ENCODE results near the gene SIRT3. TPM values are rescaled to one million over a fixed set of nuclear protein-coding genes. Genes with fewer than 3 reads are reported as not detected.
"Not testable (repeated sequence)": the region's sequence is repeated elsewhere in the genome, so short reads cannot be mapped to it uniquely, and the experiment has no call there.

The SIRT3 gene
- total and polyA plus RNA-seq, 4 donors: 9.9 to 17.1 (median 14.6) TPM

DNA sequence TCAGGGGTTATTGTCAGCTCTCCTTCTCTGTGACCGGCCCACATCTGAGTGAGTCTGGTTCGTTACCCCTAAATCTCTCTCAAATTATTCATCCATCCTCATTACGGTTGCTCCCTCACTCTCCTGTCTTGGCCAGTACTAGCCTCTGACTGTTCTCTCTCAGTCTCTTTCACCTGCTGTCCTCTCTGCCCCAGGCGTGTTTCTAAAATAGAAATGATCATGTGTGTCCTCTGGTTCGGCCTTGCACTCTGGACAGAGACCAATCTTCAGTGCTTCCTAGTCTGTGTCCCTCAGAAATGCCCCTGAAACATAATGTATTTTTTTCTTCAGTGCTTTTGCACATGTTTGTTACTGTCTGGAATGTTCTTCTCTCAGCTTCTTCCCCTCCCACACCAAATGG is 5.5 kb upstream of the SIRT3 start:
- WGBS: 94% methylated on average over 5 of the region's 5 CpGs
- no peaks in the 10 kb centered on the region for H3K27me3 ChIP-seq (ENCODE audit: control insufficient read depth in 4 of 4, insufficient read depth in 4 of 4, low read length in 3 of 4)

DNA sequence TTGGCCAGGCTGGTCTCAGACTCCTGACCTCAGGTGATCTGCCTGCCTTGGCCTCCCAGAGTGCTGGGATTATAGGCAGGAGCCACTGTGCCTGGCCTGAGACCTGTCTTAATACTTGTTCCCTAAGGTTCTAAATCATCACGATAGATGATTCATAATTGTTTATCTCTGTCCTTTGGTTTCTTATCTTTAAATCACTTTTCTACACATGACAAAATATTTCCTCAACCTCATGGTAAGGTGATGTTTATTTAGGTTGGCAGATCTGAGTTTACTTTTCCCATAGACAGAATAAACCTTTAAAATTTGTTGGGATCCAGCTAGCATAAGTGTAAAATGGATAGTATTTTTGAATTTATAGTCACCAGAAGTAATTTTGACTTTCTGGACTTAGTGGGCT is 4.2 kb upstream of the SIRT3 start:
- H3K27me3 ChIP-seq (ENCODE audit: control insufficient read depth in 4 of 4, insufficient read depth in 4 of 4, low read length in 3 of 4): no peaks in the 10 kb centered on the region
- no peaks in the 10 kb centered on the region for H3K9me3 ChIP-seq (ENCODE audit: control insufficient read depth in 4 of 4, low read length in 3 of 4)
- no peak overlapping the region for H3K9ac ChIP-seq (ENCODE audit: low read depth in 1 of 2, low read length in 2 of 2)
- no peak overlapping the region for H3K27ac ChIP-seq (ENCODE audit: low read depth in 1 of 2, low read length in 2 of 2)
- WGBS: 21% methylated on average over 1 of the region's 1 CpG
- peaks cover 0 to 30% (median 18%) of the 10 kb centered on the region in 4 donors for H3K36me3 ChIP-seq (ENCODE audit: control insufficient read depth in 4 of 4, insufficient read depth in 3 of 4, low read depth in 1 of 4, low read length in 3 of 4)
- no peak for DNase-seq (ENCODE audit: low spot score)
- H3K4me1 ChIP-seq (ENCODE audit: control insufficient read depth in 4 of 4, insufficient read depth in 4 of 4, low read length in 3 of 4): peaks cover 3 to 21% (median 16%) of the 10 kb centered on the region in 4 donors
- TF ChIP-seq FOXA2 (IDR thresholded peaks at IDR 0.05) (no peak), RAD21 (IDR thresholded peaks at IDR 0.05) (no peak), JUND (IDR thresholded peaks at IDR 0.05) (no peak), YY1 (IDR thresholded peaks at IDR 0.05) (no peak), FOXA1 (IDR thresholded peaks at IDR 0.05) (no peak), HNF4A (conservative IDR thresholded peaks at IDR 0.05) (no peak), TAF1 (conservative IDR thresholded peaks at IDR 0.05) (no peak), NR2F2 (IDR thresholded peaks at IDR 0.05) (no peak), EGR1 (IDR thresholded peaks at IDR 0.05; ENCODE audit: low read depth in 2 of 2) (no peak), RXRA (IDR thresholded peaks at IDR 0.05) (no peak), SP1 (IDR thresholded peaks at IDR 0.05) (no peak), GABPA (IDR thresholded peaks at IDR 0.05 in 1 of 2, conservative IDR thresholded peaks at IDR 0.05 in 1 of 2) (no peak), HNF4G (IDR thresholded peaks at IDR 0.05) (no peak)
- TF ChIP-seq, protein P1, sequence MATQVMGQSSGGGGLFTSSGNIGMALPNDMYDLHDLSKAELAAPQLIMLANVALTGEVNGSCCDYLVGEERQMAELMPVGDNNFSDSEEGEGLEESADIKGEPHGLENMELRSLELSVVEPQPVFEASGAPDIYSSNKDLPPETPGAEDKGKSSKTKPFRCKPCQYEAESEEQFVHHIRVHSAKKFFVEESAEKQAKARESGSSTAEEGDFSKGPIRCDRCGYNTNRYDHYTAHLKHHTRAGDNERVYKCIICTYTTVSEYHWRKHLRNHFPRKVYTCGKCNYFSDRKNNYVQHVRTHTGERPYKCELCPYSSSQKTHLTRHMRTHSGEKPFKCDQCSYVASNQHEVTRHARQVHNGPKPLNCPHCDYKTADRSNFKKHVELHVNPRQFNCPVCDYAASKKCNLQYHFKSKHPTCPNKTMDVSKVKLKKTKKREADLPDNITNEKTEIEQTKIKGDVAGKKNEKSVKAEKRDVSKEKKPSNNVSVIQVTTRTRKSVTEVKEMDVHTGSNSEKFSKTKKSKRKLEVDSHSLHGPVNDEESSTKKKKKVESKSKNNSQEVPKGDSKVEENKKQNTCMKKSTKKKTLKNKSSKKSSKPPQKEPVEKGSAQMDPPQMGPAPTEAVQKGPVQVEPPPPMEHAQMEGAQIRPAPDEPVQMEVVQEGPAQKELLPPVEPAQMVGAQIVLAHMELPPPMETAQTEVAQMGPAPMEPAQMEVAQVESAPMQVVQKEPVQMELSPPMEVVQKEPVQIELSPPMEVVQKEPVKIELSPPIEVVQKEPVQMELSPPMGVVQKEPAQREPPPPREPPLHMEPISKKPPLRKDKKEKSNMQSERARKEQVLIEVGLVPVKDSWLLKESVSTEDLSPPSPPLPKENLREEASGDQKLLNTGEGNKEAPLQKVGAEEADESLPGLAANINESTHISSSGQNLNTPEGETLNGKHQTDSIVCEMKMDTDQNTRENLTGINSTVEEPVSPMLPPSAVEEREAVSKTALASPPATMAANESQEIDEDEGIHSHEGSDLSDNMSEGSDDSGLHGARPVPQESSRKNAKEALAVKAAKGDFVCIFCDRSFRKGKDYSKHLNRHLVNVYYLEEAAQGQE (IDR thresholded peaks at IDR 0.05): no peak
- TF ChIP-seq, protein P2, sequence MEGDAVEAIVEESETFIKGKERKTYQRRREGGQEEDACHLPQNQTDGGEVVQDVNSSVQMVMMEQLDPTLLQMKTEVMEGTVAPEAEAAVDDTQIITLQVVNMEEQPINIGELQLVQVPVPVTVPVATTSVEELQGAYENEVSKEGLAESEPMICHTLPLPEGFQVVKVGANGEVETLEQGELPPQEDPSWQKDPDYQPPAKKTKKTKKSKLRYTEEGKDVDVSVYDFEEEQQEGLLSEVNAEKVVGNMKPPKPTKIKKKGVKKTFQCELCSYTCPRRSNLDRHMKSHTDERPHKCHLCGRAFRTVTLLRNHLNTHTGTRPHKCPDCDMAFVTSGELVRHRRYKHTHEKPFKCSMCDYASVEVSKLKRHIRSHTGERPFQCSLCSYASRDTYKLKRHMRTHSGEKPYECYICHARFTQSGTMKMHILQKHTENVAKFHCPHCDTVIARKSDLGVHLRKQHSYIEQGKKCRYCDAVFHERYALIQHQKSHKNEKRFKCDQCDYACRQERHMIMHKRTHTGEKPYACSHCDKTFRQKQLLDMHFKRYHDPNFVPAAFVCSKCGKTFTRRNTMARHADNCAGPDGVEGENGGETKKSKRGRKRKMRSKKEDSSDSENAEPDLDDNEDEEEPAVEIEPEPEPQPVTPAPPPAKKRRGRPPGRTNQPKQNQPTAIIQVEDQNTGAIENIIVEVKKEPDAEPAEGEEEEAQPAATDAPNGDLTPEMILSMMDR (IDR thresholded peaks at IDR 0.05; ENCODE audit: low read depth, low read length, missing input control): no peak
- TF ChIP-seq, protein P3, sequence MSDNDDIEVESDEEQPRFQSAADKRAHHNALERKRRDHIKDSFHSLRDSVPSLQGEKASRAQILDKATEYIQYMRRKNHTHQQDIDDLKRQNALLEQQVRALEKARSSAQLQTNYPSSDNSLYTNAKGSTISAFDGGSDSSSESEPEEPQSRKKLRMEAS (IDR thresholded peaks at IDR 0.05): no peak
- TF ChIP-seq, protein P4, sequence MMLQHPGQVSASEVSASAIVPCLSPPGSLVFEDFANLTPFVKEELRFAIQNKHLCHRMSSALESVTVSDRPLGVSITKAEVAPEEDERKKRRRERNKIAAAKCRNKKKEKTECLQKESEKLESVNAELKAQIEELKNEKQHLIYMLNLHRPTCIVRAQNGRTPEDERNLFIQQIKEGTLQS (IDR thresholded peaks at IDR 0.05): no peak
- H3K4me3 ChIP-seq (ENCODE audit: low read depth in 1 of 3, low read length in 3 of 3): no peak overlapping the region

More for the DNA sequence above, 5.5 kb upstream of the SIRT3 start:
- TF ChIP-seq, protein P3 (IDR thresholded peaks at IDR 0.05): no peak
- TF ChIP-seq NR2F2 (IDR thresholded peaks at IDR 0.05): no peak
- TF ChIP-seq, protein P5, sequence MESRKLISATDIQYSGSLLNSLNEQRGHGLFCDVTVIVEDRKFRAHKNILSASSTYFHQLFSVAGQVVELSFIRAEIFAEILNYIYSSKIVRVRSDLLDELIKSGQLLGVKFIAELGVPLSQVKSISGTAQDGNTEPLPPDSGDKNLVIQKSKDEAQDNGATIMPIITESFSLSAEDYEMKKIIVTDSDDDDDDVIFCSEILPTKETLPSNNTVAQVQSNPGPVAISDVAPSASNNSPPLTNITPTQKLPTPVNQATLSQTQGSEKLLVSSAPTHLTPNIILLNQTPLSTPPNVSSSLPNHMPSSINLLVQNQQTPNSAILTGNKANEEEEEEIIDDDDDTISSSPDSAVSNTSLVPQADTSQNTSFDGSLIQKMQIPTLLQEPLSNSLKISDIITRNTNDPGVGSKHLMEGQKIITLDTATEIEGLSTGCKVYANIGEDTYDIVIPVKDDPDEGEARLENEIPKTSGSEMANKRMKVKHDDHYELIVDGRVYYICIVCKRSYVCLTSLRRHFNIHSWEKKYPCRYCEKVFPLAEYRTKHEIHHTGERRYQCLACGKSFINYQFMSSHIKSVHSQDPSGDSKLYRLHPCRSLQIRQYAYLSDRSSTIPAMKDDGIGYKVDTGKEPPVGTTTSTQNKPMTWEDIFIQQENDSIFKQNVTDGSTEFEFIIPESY (IDR thresholded peaks at IDR 0.05): no peak
- TF ChIP-seq HNF4G (IDR thresholded peaks at IDR 0.05): no peak
- TF ChIP-seq FOXA2 (IDR thresholded peaks at IDR 0.05): no peak
- TF ChIP-seq SP1 (IDR thresholded peaks at IDR 0.05): no peak
- no peak for TF ChIP-seq EGR1 (IDR thresholded peaks at IDR 0.05; ENCODE audit: low read depth in 2 of 2)
- no peak for TF ChIP-seq TAF1 (conservative IDR thresholded peaks at IDR 0.05)
- TF ChIP-seq RXRA (IDR thresholded peaks at IDR 0.05): no peak
- no peak for TF ChIP-seq YY1 (IDR thresholded peaks at IDR 0.05)
- Histone ChIP-seq H3K9ac (ENCODE audit: low read depth in 1 of 2, low read length in 2 of 2) (no peak overlapping the region), H3K9me3 (ENCODE audit: control insufficient read depth in 4 of 4, low read length in 3 of 4) (no peaks in the 10 kb centered on the region), H3K36me3 (ENCODE audit: control insufficient read depth in 4 of 4, insufficient read depth in 3 of 4, low read depth in 1 of 4, low read length in 3 of 4) (peaks cover 4 to 42% (median 23%) of the 10 kb centered on the region in 4 donors), H3K4me1 (ENCODE audit: control insufficient read depth in 4 of 4, insufficient read depth in 4 of 4, low read length in 3 of 4) (peaks cover 3 to 17% (median 10%) of the 10 kb centered on the region in 4 donors), H3K4me3 (ENCODE audit: low read depth in 1 of 3, low read length in 3 of 3) (no peak overlapping the region), H3K27ac (ENCODE audit: low read depth in 1 of 2, low read length in 2 of 2) (no peak overlapping the region)
- no peak for DNase-seq (ENCODE audit: low spot score)

DNA sequence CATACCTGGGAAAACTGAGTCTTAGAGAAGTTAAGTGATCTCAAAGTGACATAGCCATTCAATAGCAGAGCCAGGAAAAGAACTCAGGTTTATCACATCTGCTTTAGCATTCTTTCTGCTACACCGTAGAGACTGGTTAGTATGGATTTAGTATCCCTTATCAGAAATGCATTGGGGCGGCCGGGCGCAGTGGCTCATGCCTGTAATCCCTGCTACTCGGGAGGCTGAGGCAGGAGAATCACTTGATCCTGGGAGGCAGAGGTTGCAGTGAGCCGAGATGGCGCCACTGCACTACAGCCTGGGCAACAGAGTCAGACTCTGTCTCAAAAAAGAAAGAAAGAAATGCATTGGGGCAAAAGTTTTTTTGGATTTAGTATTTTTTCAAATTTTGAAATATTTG is 2.2 kb upstream of the SIRT3 start:
- not testable (repeated sequence) for H3K4me3 ChIP-seq (ENCODE audit: low read depth in 1 of 3, low read length in 3 of 3); H3K27me3 ChIP-seq (ENCODE audit: control insufficient read depth in 4 of 4, insufficient read depth in 4 of 4, low read length in 3 of 4); H3K27ac ChIP-seq (ENCODE audit: low read depth in 1 of 2, low read length in 2 of 2); H3K9ac ChIP-seq (ENCODE audit: low read depth in 1 of 2, low read length in 2 of 2); H3K9me3 ChIP-seq (ENCODE audit: control insufficient read depth in 4 of 4, low read length in 3 of 4); DNase-seq (ENCODE audit: low spot score)
- WGBS: 90% methylated on average over 7 of the region's 7 CpGs
- Histone ChIP-seq H3K36me3 (ENCODE audit: control insufficient read depth in 4 of 4, insufficient read depth in 3 of 4, low read depth in 1 of 4, low read length in 3 of 4) (peaks cover 0 to 18% (median 6%) of the 10 kb centered on the region in 4 donors), H3K4me1 (ENCODE audit: control insufficient read depth in 4 of 4, insufficient read depth in 4 of 4, low read length in 3 of 4) (peaks cover 3 to 26% (median 19%) of the 10 kb centered on the region in 4 donors)
